ENCODE data around the gene MYO18B.

MYO18B gene

GRCh38 chr22:25909614-25910387 is 167.8 kb downstream of the MYO18B start:
- no peak overlapping the region for H3K4me3 ChIP-seq (replicated peaks; ENCODE audit: insufficient read depth, low read length)
- DNase-seq (ENCODE audit: low read depth in 1 of 2, low spot score in 1 of 2) = no peak
- TF ChIP-seq, protein P1, sequence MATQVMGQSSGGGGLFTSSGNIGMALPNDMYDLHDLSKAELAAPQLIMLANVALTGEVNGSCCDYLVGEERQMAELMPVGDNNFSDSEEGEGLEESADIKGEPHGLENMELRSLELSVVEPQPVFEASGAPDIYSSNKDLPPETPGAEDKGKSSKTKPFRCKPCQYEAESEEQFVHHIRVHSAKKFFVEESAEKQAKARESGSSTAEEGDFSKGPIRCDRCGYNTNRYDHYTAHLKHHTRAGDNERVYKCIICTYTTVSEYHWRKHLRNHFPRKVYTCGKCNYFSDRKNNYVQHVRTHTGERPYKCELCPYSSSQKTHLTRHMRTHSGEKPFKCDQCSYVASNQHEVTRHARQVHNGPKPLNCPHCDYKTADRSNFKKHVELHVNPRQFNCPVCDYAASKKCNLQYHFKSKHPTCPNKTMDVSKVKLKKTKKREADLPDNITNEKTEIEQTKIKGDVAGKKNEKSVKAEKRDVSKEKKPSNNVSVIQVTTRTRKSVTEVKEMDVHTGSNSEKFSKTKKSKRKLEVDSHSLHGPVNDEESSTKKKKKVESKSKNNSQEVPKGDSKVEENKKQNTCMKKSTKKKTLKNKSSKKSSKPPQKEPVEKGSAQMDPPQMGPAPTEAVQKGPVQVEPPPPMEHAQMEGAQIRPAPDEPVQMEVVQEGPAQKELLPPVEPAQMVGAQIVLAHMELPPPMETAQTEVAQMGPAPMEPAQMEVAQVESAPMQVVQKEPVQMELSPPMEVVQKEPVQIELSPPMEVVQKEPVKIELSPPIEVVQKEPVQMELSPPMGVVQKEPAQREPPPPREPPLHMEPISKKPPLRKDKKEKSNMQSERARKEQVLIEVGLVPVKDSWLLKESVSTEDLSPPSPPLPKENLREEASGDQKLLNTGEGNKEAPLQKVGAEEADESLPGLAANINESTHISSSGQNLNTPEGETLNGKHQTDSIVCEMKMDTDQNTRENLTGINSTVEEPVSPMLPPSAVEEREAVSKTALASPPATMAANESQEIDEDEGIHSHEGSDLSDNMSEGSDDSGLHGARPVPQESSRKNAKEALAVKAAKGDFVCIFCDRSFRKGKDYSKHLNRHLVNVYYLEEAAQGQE (IDR thresholded peaks at IDR 0.05; ENCODE audit: insufficient replicate concordance, low read depth) = no peak
- TF ChIP-seq GABPA (IDR thresholded peaks at IDR 0.05; ENCODE audit: low read depth) (no peak), POLR2AphosphoS5 (IDR thresholded peaks at IDR 0.05; ENCODE audit: low read depth) (no peak), SPI1 (IDR thresholded peaks at IDR 0.05; ENCODE audit: borderline replicate concordance, low read depth) (no peak)
- TF ChIP-seq, protein P2, sequence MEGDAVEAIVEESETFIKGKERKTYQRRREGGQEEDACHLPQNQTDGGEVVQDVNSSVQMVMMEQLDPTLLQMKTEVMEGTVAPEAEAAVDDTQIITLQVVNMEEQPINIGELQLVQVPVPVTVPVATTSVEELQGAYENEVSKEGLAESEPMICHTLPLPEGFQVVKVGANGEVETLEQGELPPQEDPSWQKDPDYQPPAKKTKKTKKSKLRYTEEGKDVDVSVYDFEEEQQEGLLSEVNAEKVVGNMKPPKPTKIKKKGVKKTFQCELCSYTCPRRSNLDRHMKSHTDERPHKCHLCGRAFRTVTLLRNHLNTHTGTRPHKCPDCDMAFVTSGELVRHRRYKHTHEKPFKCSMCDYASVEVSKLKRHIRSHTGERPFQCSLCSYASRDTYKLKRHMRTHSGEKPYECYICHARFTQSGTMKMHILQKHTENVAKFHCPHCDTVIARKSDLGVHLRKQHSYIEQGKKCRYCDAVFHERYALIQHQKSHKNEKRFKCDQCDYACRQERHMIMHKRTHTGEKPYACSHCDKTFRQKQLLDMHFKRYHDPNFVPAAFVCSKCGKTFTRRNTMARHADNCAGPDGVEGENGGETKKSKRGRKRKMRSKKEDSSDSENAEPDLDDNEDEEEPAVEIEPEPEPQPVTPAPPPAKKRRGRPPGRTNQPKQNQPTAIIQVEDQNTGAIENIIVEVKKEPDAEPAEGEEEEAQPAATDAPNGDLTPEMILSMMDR (IDR thresholded peaks at IDR 0.05; ENCODE audit: insufficient read depth, low read length) = no peak
- H3K27me3 ChIP-seq (ENCODE audit: insufficient read depth, poor library complexity, severe bottlenecking) = peaks cover 3% of the 10 kb centered on the region
- H3K27ac ChIP-seq (replicated peaks) = no peak overlapping the region

- TF ChIP-seq, protein P1 (IDR thresholded peaks at IDR 0.05; ENCODE audit: insufficient replicate concordance, low read depth) = no peak
- TF ChIP-seq, protein P2 (IDR thresholded peaks at IDR 0.05; ENCODE audit: insufficient read depth, low read length) = no peak
- no peak for TF ChIP-seq POLR2AphosphoS5 (IDR thresholded peaks at IDR 0.05; ENCODE audit: low read depth)
- no peak for TF ChIP-seq GABPA (IDR thresholded peaks at IDR 0.05; ENCODE audit: low read depth)
- TF ChIP-seq SPI1 (IDR thresholded peaks at IDR 0.05; ENCODE audit: borderline replicate concordance, low read depth) = no peak
- H3K27me3 ChIP-seq (ENCODE audit: insufficient read depth, poor library complexity, severe bottlenecking) = peaks cover 3% of the 10 kb centered on the region
- no peak overlapping the region for H3K4me3 ChIP-seq (replicated peaks; ENCODE audit: insufficient read depth, low read length)
- H3K27ac ChIP-seq (replicated peaks) = no peak overlapping the region
- DNase-seq (ENCODE audit: low read depth in 1 of 2, low spot score in 1 of 2) = no peak
Observed at GRCh38 chr22:25911243-25911972, 169.4 kb downstream of the MYO18B start.

DNA sequence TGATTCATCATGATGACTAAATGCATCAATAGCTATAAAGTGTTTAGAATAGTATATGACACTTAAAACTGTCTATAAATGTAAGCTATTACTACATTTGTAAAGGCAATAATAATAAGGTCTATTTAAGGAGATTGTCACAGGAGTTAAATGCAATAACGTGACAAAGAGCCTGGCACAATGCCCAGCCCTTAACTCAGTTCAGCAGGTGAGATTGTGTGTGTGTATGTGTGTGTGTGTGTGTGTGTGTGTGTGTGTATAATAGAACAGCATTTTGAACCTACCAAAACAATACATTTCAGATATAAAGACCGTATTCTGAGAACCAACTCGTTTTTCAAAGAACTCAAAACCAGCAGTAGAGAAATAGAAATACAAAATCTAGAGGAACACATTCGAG is 177.5 kb downstream of the MYO18B start:
- DNase-seq (ENCODE audit: low read depth in 1 of 2, low spot score in 1 of 2) = no peak
- Histone ChIP-seq H3K27me3 (ENCODE audit: insufficient read depth, poor library complexity, severe bottlenecking) (no peaks in the 10 kb centered on the region), H3K27ac (replicated peaks) (no peak overlapping the region), H3K4me3 (replicated peaks; ENCODE audit: insufficient read depth, low read length) (no peak overlapping the region)
- TF ChIP-seq GABPA (IDR thresholded peaks at IDR 0.05; ENCODE audit: low read depth) (no peak), SPI1 (IDR thresholded peaks at IDR 0.05; ENCODE audit: borderline replicate concordance, low read depth) (no peak)
- TF ChIP-seq, protein P1 (IDR thresholded peaks at IDR 0.05; ENCODE audit: insufficient replicate concordance, low read depth) = no peak
- TF ChIP-seq, protein P2 (IDR thresholded peaks at IDR 0.05; ENCODE audit: insufficient read depth, low read length) = no peak
